HEK293 (cell line): ENCODE results near the gene ANGEL1.

Source experiments
- RBAK ChIP-seq: fragments of 450-650 bp; formaldehyde crosslinking; IDR thresholded peaks from 2 replicates; pipeline ENCODE4 v1.5.1; 2016; ENCODE audit warnings: missing biosample characterization, missing genetic modification characterization
- ZNF184 ChIP-seq: fragments of 450-650 bp; IDR thresholded peaks from 2 replicates; pipeline ENCODE4 v1.5.1; 2018; ENCODE audit warnings: missing biosample characterization, mild to moderate bottlenecking, missing genetic modification characterization

DNA sequence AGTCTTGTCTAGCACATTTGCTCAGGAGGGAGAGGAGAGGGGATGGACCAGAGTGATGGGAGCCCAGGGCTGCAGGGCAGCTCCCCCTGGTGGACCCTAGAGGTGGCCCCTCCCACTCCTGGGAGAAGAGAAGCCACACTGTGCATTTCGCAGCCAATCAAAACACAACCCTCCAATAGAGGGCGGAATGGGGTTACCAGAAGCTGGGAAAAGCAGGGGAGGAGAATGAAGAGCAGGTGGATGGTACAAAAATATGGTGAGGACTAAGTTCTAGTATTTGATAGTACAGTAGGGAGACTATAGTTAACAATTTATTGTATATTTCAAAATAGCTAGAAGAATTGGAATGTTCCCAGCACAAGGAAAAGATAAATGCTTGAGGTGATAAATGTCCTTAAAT, 27.8 kb downstream of the ANGEL1 start:
- TF ChIP-seq ZNF184: no peak
- TF ChIP-seq RBAK (tag by site-specific recombination): no peak
